ENCODE measurements around the gene TIPARP.

GRCh38 chr3:156726456-156726855, 52.1 kb downstream of the TIPARP start:
- no peak for TF ChIP-seq TCF7L2 (IDR thresholded peaks at IDR 0.05; ENCODE audit: low read depth, low read length)
- TF ChIP-seq, protein P1, sequence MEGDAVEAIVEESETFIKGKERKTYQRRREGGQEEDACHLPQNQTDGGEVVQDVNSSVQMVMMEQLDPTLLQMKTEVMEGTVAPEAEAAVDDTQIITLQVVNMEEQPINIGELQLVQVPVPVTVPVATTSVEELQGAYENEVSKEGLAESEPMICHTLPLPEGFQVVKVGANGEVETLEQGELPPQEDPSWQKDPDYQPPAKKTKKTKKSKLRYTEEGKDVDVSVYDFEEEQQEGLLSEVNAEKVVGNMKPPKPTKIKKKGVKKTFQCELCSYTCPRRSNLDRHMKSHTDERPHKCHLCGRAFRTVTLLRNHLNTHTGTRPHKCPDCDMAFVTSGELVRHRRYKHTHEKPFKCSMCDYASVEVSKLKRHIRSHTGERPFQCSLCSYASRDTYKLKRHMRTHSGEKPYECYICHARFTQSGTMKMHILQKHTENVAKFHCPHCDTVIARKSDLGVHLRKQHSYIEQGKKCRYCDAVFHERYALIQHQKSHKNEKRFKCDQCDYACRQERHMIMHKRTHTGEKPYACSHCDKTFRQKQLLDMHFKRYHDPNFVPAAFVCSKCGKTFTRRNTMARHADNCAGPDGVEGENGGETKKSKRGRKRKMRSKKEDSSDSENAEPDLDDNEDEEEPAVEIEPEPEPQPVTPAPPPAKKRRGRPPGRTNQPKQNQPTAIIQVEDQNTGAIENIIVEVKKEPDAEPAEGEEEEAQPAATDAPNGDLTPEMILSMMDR (IDR thresholded peaks at IDR 0.05): no peak
